Inferior parietal cortex (tissue), 1 donor: ENCODE measurements around the gene TPBGL.
A peak's percentile ranks its signal among the peaks of the same experiment; 100 is the strongest.
"Not testable (repeated sequence)": the region's sequence is repeated elsewhere in the genome, so short reads cannot be mapped to it uniquely, and the experiment has no call there.

Experiments
- DNase-seq: peaks from one replicate; pipeline ENCODE4 v3.0.0-alpha.2; 2016; ENCODE audit errors: extremely low spot score

TPBGL gene

GRCh38 chr11:75272821-75273301 lies 32.3 kb downstream of the TPBGL start:
- DNase-seq: no peak

DNA sequence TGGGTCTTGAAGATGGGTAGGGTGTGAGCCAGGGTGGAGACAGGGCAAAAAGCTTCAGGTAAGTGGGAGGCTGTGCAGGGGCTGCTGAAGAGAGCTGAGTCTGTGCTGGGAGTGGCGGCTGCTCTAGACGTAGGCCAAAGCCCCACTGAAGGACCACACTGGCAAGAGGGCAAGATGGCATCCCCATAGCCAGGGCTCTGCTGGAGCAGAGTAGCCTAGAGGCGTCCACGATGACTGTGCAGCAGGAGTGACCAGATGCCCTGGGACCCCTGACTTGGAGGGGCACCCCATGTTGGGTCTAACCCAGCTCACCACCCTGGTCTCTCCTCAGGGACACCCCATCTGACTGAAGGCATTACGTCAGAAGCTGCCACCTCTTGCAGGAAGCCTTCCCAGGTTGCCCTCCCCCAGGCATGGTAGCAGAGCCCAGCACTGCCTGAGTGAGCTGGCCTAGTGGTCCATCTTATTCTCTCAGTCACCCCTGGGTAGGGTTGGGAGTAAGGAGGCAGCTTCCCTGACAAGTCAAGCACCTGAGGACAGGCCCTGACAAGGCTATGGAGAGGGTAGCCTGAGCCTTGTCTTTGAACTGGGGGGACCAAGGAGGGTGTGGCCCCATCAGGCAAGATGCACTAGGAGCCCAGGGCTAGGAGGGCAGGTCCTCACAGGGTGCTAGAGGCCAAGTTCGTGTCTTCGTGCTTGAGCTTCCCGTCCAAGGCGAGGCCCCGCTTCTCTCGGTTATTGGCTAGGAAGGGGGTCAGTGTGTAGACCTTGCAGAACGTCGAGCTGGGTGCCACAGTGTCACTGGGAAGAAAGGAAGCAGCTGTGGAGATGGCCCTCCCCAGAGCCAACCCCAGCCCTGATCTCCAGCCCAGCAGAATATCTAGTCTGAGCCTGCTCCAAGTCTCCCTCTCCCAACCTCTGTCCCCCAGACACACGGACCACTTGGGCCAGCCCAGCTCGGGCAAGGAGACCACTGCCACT lies 33.1 kb downstream of the TPBGL start:
- DNase-seq: no peak

GRCh38 chr11:75274716-75275115 lies 34.1 kb downstream of the TPBGL start:
- not testable (repeated sequence) for DNase-seq

GRCh38 chr11:75275581-75275980 lies 35.0 kb downstream of the TPBGL start:
- no peak for DNase-seq

GRCh38 chr11:75276186-75276585 lies 35.6 kb downstream of the TPBGL start:
- no peak for DNase-seq

- no peak for DNase-seq
These were observed 36.1 kb downstream of the TPBGL start for GRCh38 chr11:75276686-75277085.

GRCh38 chr11:75277211-75277805 lies 36.7 kb downstream of the TPBGL start:
- no peak for DNase-seq

DNA sequence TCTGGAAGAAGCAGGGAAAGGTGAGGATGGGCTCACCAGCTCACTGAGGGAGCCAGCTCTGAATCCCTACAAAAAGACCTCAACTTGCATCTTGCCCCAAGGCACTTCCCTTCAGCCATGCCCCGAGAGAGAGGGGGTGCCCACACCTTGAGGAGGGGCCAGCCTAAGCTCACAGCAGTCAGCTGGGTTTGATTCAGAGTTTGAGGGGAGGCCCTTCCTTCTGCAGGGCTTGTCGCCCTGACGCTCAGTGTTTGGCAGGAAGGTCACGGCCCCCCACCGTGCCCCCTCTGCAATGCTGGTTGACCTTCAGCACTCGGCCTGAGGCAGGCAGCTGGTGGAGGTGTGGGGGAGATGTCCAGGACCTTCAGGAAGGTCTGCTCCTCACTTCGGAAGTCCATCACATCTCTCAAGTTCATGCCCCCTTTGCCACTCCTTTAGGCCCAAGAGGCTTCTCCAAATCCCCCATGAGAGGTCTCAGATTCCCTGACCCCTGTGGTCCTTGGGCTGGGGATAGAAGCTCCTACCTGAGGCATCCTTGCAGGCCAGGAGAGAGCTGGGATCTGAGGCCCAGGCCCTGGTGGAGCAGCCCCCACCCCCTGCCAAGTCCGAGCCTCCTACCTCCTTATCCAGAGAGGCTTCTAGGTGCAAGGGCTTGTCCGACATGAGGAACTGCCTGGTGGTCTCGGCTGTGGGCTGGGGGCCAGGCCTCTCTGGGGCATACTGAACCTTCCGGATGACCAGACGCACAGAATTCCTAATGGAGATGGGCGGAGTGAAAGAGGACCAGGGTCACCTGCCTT lies 37.6 kb downstream of the TPBGL start:
- no peak for DNase-seq

GRCh38 chr11:75279273-75279672 lies 38.7 kb downstream of the TPBGL start:
- no peak for DNase-seq

- DNase-seq: peak; percentile 94
These were observed 39.7 kb downstream of the TPBGL start for GRCh38 chr11:75280227-75280701.

DNA sequence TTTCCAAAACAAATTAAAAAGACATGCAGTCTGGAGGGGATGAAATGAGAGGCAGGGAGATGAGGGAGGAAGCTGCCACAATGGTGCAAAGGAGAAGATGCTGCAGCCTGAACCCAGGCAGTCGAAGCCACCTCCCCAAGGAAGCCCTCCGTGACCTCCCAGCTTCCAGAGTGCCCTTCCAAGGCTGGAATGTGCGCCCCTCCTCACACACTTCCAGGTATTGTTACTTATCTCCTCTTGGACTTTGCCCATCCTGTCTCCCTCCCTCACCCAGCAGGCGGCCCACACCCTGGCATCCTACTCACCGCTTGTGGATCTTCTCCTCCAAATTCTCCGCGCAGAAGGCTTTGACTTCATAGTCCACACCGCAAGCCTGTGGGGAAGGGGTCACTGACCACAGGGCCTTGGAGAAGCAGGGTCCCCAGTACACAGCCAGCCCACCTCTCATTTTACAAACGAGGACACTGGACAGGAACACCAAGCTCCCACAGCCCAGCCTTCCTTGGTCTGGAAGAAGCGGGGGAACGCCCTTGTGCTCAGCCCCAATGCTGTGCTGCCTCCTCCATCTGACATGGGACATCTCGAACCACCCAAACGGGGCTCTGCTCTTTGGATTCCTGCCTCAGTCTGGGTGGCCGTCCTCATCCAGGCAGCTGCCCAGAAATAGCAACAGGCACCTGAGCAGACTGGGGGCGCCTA lies 40.3 kb downstream of the TPBGL start:
- DNase-seq: no peak

GRCh38 chr11:75281469-75282095 lies 41.0 kb downstream of the TPBGL start:
- no peak for DNase-seq

GRCh38 chr11:75283391-75283931 lies 42.9 kb downstream of the TPBGL start:
- DNase-seq: no peak

DNA sequence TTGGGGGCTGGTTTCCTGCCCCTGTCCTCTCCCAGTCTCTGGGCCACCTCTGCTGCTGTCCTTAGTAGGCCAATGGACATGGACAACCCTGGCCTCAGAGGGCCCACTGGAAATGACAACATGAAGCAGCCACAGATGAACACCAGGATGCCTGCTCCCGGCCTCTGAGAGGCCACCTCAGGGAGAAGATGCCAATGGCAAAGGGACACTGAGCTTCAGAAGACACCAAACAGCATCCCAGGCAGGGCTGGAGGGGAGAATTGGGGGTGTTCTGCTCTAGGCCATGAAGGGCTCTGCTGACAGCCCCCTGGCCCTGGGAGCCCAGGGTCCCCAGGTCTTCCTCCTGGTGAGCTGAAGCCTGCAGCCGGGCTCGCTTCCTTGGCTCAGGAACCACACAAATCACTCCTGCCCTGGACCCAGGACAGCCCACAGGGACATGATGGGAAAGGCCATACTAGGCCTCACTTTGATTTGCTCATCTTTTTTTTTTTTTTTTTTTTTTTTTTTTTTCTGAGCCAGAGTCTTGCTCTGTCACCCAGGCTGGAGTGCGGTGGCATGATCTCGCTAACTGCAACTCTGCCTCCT lies 45.3 kb downstream of the TPBGL start:
- no peak for DNase-seq

DNA sequence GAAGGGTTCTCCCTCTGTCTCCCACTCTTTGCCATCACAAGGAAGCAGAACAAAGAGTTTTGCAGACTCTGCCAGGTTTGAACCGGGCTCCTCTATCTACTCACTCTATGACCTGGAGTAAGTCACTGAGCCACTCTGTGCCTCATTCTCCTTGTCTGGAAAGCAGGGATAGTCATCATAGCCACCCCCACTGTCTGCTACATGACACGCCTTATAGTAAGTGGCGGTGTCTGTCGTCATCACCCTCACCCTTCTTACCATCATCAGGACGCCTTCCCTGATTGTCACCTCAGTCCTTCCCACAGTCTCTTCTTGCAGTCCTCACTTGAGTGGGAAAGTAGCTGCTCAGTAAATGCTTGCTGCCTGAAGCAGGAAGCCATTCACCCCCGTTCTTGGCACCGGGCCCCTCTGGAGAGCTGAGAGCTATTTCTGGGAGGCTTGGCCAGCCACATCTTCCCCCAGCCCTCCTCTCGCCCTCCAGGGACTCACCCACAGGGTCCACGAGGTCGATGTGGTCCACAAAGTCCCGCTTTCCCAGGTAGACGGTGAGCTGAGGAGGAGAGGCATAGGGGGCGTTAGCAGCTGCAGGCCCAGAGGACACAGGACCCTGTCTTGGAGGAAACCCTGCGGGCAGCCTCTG lies 46.4 kb downstream of the TPBGL start:
- DNase-seq: no peak

GRCh38 chr11:75287579-75287978 lies 47.0 kb downstream of the TPBGL start:
- no peak for DNase-seq

GRCh38 chr11:75289511-75289760 lies 48.9 kb downstream of the TPBGL start:
- DNase-seq: no peak

- DNase-seq: no peak
These were observed 49.3 kb downstream of the TPBGL start for GRCh38 chr11:75289919-75290318.

- no peak for DNase-seq
These were observed 51.2 kb downstream of the TPBGL start for GRCh38 chr11:75291741-75292140.

- no peak for DNase-seq
These were observed 52.4 kb downstream of the TPBGL start for GRCh38 chr11:75292943-75293342.
